CD8-positive, alpha-beta memory T cell (primary cell): ENCODE data around the gene ST7. TPM values are rescaled to one million over a fixed set of nuclear protein-coding genes. Genes with fewer than 3 reads are reported as not detected.

Experiments
- CTCF ChIA-PET: fragments of 350-600 bp; sonication (Branson Sonifier 250); formaldehyde crosslinking; loops from one replicate; lab custom pipeline; 2021; ENCODE audit warnings: antibody characterized with exemption; lab: Charles Lee
- POLR2A ChIA-PET: fragments of 350-600 bp; sonication (Branson Sonifier 250); formaldehyde crosslinking; loops from one replicate; lab custom pipeline; 2021; ENCODE audit warnings: antibody characterized with exemption; lab: Charles Lee
- DNase-seq, 5 donors: peaks; one replicate each; pipeline versions ENCODE4 v3.0.0 to v3.0.0-alpha.2; 2020 to 2022; ENCODE audit warnings: mixed read lengths in 1 of 5
- H3K27ac ChIP-seq: one replicate; pipeline ENCODE4 v1.7.0; 2013; ENCODE audit warnings: low read depth, mild to moderate bottlenecking, low read length, moderate library complexity
- H3K27me3 ChIP-seq: 2 replicates; pipeline ENCODE4 v1.7.0; 2013; ENCODE audit warnings: low read length, mild to moderate bottlenecking; ENCODE audit not compliant: insufficient read depth, poor library complexity, severe bottlenecking
- H3K36me3 ChIP-seq: 2 replicates; pipeline ENCODE4 v1.7.0; 2013; ENCODE audit warnings: mild to moderate bottlenecking, low read length, moderate library complexity; ENCODE audit not compliant: insufficient read depth
- H3K4me1 ChIP-seq: 2 replicates; pipeline ENCODE4 v1.7.0; 2013; ENCODE audit warnings: mild to moderate bottlenecking, low read length, moderate library complexity; ENCODE audit not compliant: insufficient read depth
- H3K4me3 ChIP-seq: 2 replicates; pipeline ENCODE4 v1.7.0; 2013; ENCODE audit warnings: mild to moderate bottlenecking, low read length
- H3K9me3 ChIP-seq: 2 replicates; pipeline ENCODE4 v1.7.0; 2013; ENCODE audit warnings: mild to moderate bottlenecking, low read length
- H3K27ac Mint-ChIP-seq, 8 donors: one replicate each; pipeline ENCODE4 v1.8.0; 2020 to 2021; ENCODE audit warnings: mixed read lengths in 8 of 8, mild to moderate bottlenecking in 6 of 8, inconsistent platforms in 3 of 8, moderate library complexity in 3 of 8
- H3K27me3 Mint-ChIP-seq, 2 donors: one replicate each; pipeline ENCODE4 v1.8.0; 2020 to 2021; ENCODE audit warnings: mixed read lengths in 2 of 2, mild to moderate bottlenecking in 1 of 2, moderate library complexity in 1 of 2
- H3K36me3 Mint-ChIP-seq, 3 donors: one replicate each; pipeline ENCODE4 v1.8.0; 2020 to 2021; ENCODE audit warnings: mixed read lengths in 3 of 3, inconsistent platforms in 1 of 3, mild to moderate bottlenecking in 1 of 3
- H3K4me1 Mint-ChIP-seq, 3 donors: one replicate each; pipeline ENCODE4 v1.8.0; 2020 to 2021; ENCODE audit warnings: mixed read lengths in 3 of 3, inconsistent platforms in 1 of 3, mild to moderate bottlenecking in 1 of 3
- H3K4me3 Mint-ChIP-seq, 7 donors: one replicate each; pipeline ENCODE4 v1.8.0; 2020 to 2021; ENCODE audit warnings: mixed read lengths in 7 of 7, mild to moderate bottlenecking in 6 of 7, moderate library complexity in 4 of 7, inconsistent platforms in 2 of 7
- H3K9me3 Mint-ChIP-seq, 5 donors: one replicate each; pipeline ENCODE4 v1.8.0; 2020 to 2022; ENCODE audit warnings: mixed read lengths in 5 of 5, mild to moderate bottlenecking in 3 of 5, moderate library complexity in 2 of 5, inconsistent platforms in 1 of 5
- polyA plus RNA-seq: library from polyadenylated mRNA; unstranded; fragments of 300-500 nt; fragmentation: Illumina TruSeq; gene quantifications from one replicate; pipeline ENCODE4 v1.2.3, GENCODE V29; 2021
- total RNA-seq, 2 experiments: library from RNA; stranded (reverse); gene quantifications; one replicate each; pipeline ENCODE4 v1.2.3, GENCODE V29; 2021

The ST7 gene
- total and polyA plus RNA-seq, 3 experiments from 2014 or later = 7.9 to 14.2 (median 12.7) TPM

- DNase-seq = no peak
- ChIA-PET POLR2A (no interaction called here), CTCF (interaction anchor here (1.2 to 1.7 kb wide), 2 partner anchors 20 to 76 kb away, joined by 3 to 6 read pairs; no protein-coding TSS in a partner anchor)
- H3K36me3 Mint-ChIP-seq = no peaks in the 10 kb centered on the region
- peaks cover 52 to 59% (median 56%) of the 10 kb centered on the region in 3 donors for H3K4me1 Mint-ChIP-seq
- H3K27me3 Mint-ChIP-seq = peaks cover 0 to 9% of the 10 kb centered on the region in 2 donors
- Histone ChIP-seq H3K9me3 (no peaks in the 10 kb centered on the region), H3K4me3 (no peak overlapping the region), H3K4me1 (peaks cover 58% of the 10 kb centered on the region), H3K27ac (no peak overlapping the region), H3K27me3 (no peaks in the 10 kb centered on the region), H3K36me3 (no peaks in the 10 kb centered on the region)
- no peaks in the 10 kb centered on the region for H3K9me3 Mint-ChIP-seq
- H3K27ac Mint-ChIP-seq = peak overlapping the region in 1 of 8 donors; percentile 10
- H3K4me3 Mint-ChIP-seq = no peak overlapping the region
Observed at GRCh38 chr7:117008118-117008885, 55.0 kb downstream of the ST7 start.

GRCh38 chr7:117008886-117009531, 55.7 kb downstream of the ST7 start:
- no peaks in the 10 kb centered on the region for H3K36me3 ChIP-seq
- peaks cover 58% of the 10 kb centered on the region for H3K4me1 ChIP-seq
- ChIA-PET POLR2A (no interaction called here), CTCF (interaction anchor here (1.2 to 1.7 kb wide), 2 partner anchors 21 to 77 kb away, joined by 3 to 6 read pairs; no protein-coding TSS in a partner anchor)
- no peak overlapping the region for H3K27ac ChIP-seq
- no peak overlapping the region for H3K4me3 ChIP-seq
- Mint-ChIP-seq H3K36me3 (no peaks in the 10 kb centered on the region), H3K4me1 (peaks cover 52 to 59% (median 56%) of the 10 kb centered on the region in 3 donors), H3K4me3 (peak overlapping the region in 6 of 7 donors; percentile 10 to 44 (median 38)), H3K27ac (no peak overlapping the region), H3K27me3 (peaks cover 0 to 9% of the 10 kb centered on the region in 2 donors), H3K9me3 (no peaks in the 10 kb centered on the region)
- H3K27me3 ChIP-seq = no peaks in the 10 kb centered on the region
- peak in 3 of 5 donors; percentile 8 to 52 (median 15) for DNase-seq
- H3K9me3 ChIP-seq = no peaks in the 10 kb centered on the region

GRCh38 chr7:117009705-117010361, 56.5 kb downstream of the ST7 start:
- H3K4me3 Mint-ChIP-seq = peak overlapping the region in 6 of 7 donors; percentile 14 to 56 (median 37)

GRCh38 chr7:117010375-117011133, 57.3 kb downstream of the ST7 start:
- Mint-ChIP-seq H3K4me3 (peak overlapping the region in 3 of 7 donors; percentile 16 to 64 (median 35)), H3K27me3 (peaks cover 0 to 9% of the 10 kb centered on the region in 2 donors), H3K9me3 (no peaks in the 10 kb centered on the region), H3K4me1 (peaks cover 62 to 65% (median 64%) of the 10 kb centered on the region in 3 donors), H3K27ac (peak overlapping the region in 3 of 8 donors; percentile 25 to 67 (median 35)), H3K36me3 (no peaks in the 10 kb centered on the region)
- peaks cover 58% of the 10 kb centered on the region for H3K4me1 ChIP-seq
- ChIA-PET POLR2A (no interaction called here), CTCF (interaction anchor here (1.0 to 1.1 kb wide), 2 partner anchors 22 to 117 kb away, joined by 3 read pairs; no protein-coding TSS in a partner anchor)
- H3K9me3 ChIP-seq = no peaks in the 10 kb centered on the region
- H3K27ac ChIP-seq = no peak overlapping the region
- no peak for DNase-seq
- no peaks in the 10 kb centered on the region for H3K27me3 ChIP-seq
- H3K36me3 ChIP-seq = no peaks in the 10 kb centered on the region
- H3K4me3 ChIP-seq = no peak overlapping the region

More at GRCh38 chr7:117009705-117010361, 56.5 kb downstream of the ST7 start:
- H3K36me3 Mint-ChIP-seq = no peaks in the 10 kb centered on the region
- ChIA-PET POLR2A (no interaction called here), CTCF (interaction anchor here (1.0 to 1.7 kb wide), 2 partner anchors 21 to 117 kb away, joined by 3 to 6 read pairs (median 3); no protein-coding TSS in a partner anchor)
- H3K4me1 Mint-ChIP-seq = peaks cover 58 to 59% (median 59%) of the 10 kb centered on the region in 3 donors
- peaks cover 0 to 9% of the 10 kb centered on the region in 2 donors for H3K27me3 Mint-ChIP-seq
- peaks cover 58% of the 10 kb centered on the region for H3K4me1 ChIP-seq
- no peaks in the 10 kb centered on the region for H3K36me3 ChIP-seq
- H3K27ac Mint-ChIP-seq = peak overlapping the region in 2 of 8 donors; percentile 26 to 60
- no peaks in the 10 kb centered on the region for H3K27me3 ChIP-seq
- H3K9me3 Mint-ChIP-seq = no peaks in the 10 kb centered on the region
- no peak for DNase-seq
- H3K9me3 ChIP-seq = no peaks in the 10 kb centered on the region
- no peak overlapping the region for H3K27ac ChIP-seq
- no peak overlapping the region for H3K4me3 ChIP-seq

GRCh38 chr7:117011419-117012260, 58.3 kb downstream of the ST7 start:
- H3K27ac Mint-ChIP-seq = peak overlapping the region in 2 of 8 donors; percentile 1 to 2
- peaks cover 67 to 71% (median 68%) of the 10 kb centered on the region in 3 donors for H3K4me1 Mint-ChIP-seq
- DNase-seq = no peak
- H3K9me3 ChIP-seq = no peaks in the 10 kb centered on the region
- H3K27ac ChIP-seq = no peak overlapping the region
- H3K4me3 Mint-ChIP-seq = no peak overlapping the region
- H3K4me3 ChIP-seq = no peak overlapping the region
- no peaks in the 10 kb centered on the region for H3K27me3 ChIP-seq
- H3K4me1 ChIP-seq = peaks cover 53% of the 10 kb centered on the region
- ChIA-PET CTCF (interaction anchor here (1.0 to 2.5 kb wide), 4 partner anchors 13 to 83 kb away, joined by 3 to 10 read pairs (median 4); no protein-coding TSS in a partner anchor), POLR2A (no interaction called here)
- no peaks in the 10 kb centered on the region for H3K36me3 Mint-ChIP-seq
- no peaks in the 10 kb centered on the region for H3K36me3 ChIP-seq
- H3K27me3 Mint-ChIP-seq = peaks cover 0 to 9% of the 10 kb centered on the region in 2 donors
- H3K9me3 Mint-ChIP-seq = no peaks in the 10 kb centered on the region

- H3K27ac Mint-ChIP-seq = no peak overlapping the region
- H3K4me1 ChIP-seq = peaks cover 47% of the 10 kb centered on the region
- H3K4me3 ChIP-seq = no peak overlapping the region
- peaks cover 0 to 9% of the 10 kb centered on the region in 2 donors for H3K27me3 Mint-ChIP-seq
- no peak for DNase-seq
- H3K36me3 ChIP-seq = no peaks in the 10 kb centered on the region
- ChIA-PET POLR2A (no interaction called here), CTCF (interaction anchor here (1.0 to 2.5 kb wide), 3 partner anchors 14 to 84 kb away, joined by 3 to 10 read pairs (median 5); no protein-coding TSS in a partner anchor)
- no peaks in the 10 kb centered on the region for H3K27me3 ChIP-seq
- H3K9me3 Mint-ChIP-seq = no peaks in the 10 kb centered on the region
- no peak overlapping the region for H3K4me3 Mint-ChIP-seq
- H3K9me3 ChIP-seq = no peaks in the 10 kb centered on the region
- peaks cover 63 to 71% (median 68%) of the 10 kb centered on the region in 3 donors for H3K4me1 Mint-ChIP-seq
- H3K27ac ChIP-seq = no peak overlapping the region
- no peaks in the 10 kb centered on the region for H3K36me3 Mint-ChIP-seq
Observed at GRCh38 chr7:117012284-117012683, 59.0 kb downstream of the ST7 start.
